HL-60/S4 treated with retinoic acid at 250 ng/mL for 4 days and 3 days (cell line): Measurements from ENCODE around the gene RARG.

Source experiments
- in situ Hi-C: fragments of 300-500 bp; cut with MboI; formaldehyde crosslinking; loops from 2 replicates; pipeline ENCODE4 v1.7.0; 2022; ENCODE audit warnings: low sequenced_read_pairs

The RARG gene

DNA sequence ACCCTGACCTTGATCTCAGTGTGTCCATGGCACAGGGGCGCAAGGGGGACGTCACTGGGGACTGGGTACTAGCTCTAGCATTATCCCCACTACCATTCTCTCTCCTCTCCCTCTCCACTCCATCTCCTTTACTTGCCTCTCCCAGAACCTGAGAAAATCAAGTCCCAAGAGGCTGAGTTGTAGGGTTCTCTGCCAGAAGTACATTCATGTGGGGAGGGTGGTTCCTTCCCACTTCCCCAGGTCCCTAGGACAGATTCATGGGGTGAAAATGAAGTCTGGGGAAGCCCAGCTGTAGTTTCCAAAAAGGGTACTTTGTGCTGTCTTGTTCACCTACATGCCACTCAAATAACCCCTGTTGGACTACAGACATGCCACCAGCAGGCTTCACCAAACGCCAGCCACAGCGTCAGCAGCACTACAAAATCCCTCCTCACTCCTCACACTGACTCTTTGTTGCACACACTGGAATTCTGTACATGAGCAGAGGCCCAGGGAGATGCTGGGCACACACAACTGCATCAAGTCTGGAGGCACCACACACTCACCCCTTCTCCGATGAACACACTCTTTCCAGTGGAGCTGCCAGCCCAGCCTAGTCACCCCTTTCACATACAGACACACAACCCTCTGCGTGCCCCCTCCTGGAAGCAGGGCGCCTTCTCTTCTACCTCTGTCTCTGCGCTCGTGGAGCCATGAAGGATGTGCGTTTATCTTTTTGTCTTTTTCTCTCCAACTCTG is 6.9 kb downstream of the RARG start:
- in situ Hi-C loops = no loop called here

DNA sequence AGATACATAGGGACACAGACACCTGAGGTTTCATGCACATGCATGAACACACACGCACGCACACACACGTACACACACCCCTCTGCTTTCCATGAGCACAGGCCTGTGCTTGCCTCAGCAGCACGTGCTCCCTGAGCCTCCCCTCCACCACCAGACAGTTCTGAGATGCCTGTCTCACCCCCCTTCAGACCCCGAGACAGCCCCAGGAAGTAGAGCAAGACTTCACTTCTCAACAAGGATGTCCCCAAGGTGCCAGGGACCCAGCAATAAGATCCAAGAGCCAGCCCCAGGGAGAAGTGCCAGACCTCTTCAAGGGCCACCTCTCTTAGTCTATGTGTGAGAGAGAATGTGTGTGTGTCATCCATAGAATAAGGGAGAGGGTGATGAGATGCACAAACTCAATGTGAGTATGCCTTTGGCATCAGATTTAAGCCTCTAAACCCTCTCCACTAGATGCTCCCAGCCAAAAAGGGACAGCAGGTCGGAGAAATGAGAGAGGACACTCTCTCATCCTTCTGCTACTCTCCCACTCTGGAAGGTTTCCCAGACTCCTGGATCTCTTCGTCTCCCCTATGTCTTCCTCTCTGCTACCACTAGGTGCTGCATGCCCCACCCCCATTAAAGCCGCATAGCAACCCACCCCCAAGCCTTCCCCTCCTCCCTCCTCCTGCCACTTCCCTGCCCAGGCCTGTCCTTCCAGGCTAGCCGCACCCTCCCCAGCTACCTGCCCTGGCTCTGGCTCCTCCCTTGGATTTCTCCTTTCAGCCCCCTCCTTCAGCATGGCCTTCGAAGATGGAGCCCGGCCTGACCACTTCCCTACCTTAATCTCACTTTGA is 7.7 kb downstream of the RARG start:
- in situ Hi-C loops = no loop called here

DNA sequence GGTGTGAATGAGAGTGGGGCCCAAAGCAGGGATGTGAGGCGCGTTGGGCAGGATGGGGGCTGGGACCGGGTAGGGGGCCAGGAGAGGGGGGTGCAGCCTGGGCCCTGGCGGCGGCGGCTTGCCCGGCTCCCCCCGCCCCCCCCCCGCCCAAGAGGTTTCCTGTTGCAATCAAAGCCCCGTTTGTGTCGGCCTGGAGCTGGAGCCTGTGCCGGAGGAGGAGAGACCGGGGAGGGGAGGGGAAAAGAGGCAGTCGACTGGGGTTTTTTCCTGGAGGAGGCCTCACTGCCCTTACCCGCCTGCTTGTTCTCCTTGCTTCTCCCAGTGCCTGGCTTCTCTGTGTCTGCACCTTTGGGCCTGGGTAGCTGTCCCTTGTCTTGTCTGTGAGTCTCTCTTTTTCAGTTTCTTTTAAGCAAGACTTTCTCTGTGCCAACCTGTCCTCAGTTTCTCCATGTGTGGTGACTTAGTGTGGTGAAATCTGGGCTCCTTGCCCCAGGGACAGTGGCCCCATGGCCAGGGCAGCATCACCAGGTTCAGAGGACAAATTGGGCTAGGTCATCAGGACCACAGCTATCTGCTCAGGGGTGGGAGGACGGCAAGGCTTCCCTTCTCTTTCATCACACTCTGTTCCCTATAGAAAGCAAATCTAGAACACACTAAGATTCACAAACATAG is 8.5 kb downstream of the RARG start:
- in situ Hi-C loops = no loop called here

DNA sequence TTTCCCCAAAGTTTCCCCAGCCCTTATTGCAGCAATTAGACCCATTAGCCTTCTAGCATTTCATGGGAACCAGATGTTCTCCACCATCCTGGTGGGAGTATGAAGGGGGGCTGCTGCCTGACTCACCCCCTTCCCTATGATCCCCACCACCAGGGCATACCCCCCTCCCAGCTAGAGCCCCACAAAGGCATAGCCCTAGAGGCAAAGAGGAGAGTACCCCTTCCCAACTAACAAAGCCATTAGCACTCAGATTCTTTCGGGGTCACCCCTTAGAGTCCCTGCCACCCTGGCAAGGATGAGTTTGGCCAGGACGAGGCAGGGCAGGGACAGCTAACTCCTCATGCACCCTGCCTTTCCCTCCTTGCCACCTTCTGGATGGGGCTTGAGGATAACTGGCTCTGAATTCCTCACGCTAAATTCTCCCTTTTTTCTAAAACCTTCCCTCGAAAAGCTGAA is 9.2 kb downstream of the RARG start:
- in situ Hi-C loops = no loop called here

DNA sequence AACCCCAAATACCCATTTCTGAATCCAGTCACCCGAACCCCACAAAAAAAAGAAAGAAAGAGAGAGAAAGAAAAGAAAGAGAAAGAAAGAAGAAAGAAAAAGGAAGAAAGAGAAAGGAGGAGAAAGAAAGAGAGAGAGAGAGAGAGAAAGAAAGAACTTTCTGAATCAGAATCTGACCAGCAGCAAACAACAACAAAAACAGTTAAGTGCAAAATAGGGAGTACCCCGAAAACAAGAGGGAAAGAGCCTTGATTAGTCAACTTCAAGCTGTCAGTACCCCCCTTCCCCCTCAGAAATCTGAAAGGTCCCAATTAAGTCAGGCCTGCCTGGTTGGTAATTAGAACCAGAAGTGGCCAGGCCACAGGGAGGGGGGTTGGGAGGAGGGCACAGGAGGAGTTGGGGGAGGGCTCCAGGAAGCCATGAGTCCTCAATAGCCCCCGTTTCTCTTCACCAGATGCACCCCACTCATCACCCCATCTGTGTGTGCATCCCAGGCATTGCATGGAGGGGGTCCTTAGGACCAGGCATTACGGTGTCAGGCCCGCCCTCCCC is 9.8 kb downstream of the RARG start:
- in situ Hi-C loops = no loop called here

DNA sequence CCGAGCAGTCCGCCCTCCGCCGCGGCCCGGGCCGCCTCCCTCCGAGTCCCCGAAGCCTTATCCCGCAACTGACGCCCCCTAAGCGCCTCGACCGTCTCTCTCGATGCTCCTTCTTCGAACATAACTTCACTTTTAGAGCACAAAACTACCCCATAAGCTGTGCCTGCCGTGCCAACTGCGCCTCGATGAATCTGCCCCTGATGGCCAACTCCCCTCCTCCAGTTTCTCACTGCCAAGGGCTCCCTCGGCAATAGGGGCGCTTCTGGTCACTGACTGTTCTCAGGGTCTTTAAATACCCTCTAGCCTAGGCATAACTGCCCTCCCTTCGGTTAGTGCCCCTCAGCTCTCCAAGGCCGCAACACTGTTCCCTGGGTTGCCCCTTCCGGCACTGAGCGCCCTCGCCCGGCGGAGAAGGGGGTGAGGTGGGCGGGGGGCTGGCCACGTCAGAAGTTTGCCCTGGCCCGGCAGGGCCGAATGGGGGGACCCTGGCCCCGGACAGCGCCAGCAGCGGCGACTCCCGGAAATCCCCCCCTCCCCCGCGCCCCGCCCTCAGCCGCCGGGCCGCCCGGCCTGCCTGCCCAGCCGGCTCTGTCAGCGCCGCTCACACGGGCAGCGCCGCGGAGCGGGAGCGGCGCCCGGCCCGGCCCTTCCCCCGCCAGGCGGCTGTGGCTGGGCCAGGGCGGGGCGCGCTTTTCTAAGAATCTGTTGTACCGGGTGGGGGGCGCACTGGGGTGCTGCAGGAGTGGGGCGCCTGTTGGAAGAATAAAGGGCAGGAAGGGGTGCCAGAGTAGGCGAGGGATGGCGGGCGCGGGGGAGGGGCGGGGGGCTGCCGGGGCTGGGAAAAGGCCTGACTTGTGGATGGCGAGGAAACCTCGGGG is 10.6 kb downstream of the RARG start:
- in situ Hi-C loops = no loop called here

DNA sequence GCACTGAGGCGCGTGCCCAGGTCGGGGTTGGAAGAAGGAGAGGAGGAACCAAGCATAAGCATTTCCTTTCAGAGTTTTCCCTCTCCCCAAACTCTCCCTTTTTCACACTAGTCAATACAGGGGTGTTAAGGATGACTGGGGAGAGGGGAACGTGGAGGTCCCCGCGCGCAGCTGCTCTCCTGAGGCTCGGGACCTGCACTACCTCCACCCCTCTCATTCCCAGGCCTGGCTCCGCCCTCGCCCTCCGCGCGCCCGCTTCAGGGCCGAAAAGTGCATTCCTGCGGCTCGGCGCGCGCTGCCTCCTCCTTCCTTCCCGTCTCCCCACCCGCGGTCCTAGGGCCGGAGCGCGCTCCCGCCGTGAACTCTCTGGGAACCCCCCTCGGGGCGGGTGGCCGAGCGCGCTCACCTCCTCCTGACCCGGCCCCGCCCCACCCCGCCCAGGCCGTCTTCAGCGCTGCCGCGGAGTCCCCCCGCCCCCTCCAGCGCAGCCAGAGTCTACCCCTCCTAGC is 11.3 kb downstream of the RARG start:
- in situ Hi-C loops = no loop called here

DNA sequence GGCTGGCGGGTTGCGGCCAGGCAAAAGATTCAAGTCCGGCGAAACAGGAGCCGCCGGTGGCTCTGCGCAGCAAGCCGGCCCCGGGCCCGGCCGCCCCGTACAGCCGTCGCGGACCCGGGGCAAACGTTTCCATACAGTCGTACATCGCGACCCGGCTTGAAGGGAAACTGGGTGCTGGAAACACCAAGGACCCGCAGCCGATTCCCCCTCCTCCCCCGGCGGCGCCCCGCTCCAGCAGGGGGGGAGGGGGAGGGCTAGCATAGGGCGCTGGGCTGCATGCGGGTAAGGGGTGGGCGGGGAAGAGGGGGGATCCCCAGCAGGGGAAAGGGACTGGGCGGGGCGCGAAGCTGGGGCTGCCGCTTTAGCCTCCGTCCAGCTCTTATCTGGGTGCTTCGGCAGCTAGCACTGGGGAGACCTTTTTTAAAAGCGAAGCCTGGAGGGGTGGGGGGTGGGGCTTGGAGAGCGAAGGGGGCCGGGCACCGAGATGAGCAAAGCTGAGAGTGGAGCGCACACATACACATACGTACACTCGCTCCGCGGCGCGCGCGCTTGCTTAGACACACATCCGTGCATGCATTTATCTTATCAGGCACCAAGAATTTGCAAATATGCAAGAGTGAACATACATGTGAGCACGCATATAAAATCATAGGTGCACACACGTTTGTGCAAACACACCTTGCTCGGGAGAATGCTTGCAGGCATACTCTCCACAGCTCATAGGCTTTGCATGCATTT is 11.9 kb downstream of the RARG start:
- in situ Hi-C loops = loop anchor here (10.0 kb wide), 1 partner anchor 65 kb away; no protein-coding TSS in a partner anchor

DNA sequence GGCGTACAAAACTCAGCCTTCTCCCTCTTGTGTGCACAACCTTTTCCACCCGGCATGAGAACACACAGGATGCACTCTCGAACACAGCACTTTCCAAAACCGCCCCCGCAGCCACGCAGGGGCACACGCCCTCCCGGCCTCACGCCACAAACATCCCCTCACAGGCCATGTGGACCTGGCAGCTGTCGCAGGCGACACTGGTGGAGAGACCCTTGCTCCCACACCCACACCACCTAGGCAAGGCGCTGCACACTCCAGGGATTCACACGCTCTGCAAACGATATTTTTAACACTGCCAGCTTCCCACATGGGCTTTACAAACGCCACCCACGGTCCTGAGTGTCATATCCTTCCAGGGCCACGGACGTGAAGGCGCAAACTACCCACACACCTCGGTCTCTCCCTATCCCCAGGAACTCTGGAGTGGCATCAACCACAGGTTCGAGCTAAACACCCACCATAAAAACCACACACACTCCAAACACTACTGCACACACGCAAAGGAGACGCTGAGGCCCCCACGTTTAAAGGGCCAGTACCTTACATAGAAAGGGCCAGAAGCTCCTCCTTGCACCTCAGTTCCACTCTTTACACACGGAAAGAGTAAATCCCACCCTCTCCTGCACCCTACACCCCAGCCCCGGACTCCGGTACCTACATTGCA is 12.6 kb downstream of the RARG start:
- in situ Hi-C loops = loop anchor here (10.0 kb wide), 1 partner anchor 65 kb away; no protein-coding TSS in a partner anchor

DNA sequence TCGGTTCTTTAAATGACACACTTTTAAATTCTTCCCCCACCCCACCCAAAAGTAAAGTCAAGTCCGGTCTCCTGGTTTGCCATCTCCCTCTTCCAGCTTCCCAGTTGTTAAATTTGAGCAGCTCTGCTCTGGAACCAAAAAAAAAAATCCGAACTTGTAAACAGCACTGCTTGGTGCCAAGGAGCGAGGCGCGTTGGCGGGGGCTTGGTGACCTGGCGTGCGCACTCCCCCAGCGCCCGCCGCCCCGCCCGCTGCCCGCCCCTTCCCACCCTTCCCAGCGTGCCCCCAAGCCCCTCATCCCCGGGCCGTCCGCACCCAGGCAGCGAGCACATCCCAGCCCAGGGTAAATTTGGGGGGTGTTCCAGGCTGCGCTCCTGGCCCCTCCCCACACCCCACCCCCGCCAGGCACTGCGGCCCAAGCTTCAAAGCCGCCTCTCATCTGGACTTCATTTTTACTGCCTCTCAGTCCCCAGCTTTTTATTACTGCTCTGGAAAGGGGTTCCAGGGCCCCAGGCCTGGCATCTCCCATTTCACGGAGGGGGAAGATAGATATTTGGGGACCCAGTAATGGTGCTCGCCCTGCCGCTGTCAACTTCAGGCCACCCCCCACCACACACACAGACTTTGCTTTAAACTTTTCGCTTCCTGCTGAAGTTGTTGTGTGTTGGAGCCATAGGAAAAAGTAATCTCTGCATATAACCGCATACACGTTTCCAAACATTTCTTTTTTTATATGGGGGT is 13.3 kb downstream of the RARG start:
- in situ Hi-C loops = loop anchor here (10.0 kb wide), 1 partner anchor 66 kb away; no protein-coding TSS in a partner anchor

DNA sequence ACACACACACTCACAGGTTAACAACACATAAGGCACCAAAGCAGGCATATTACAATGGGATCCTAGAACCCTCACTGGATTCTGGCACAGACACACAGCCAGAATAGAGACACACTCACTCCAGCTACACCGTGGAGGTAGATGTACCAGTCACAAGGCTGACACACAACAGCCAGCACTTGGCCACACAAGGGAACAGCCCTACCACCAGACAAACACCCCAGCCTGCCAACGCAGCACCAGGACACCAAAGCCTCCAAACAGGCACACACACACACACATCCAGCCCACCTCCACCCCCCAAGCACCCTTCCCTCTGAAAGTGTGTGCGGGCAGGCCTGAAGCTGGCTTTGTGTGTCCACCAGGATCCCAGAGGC is 14.1 kb downstream of the RARG start:
- in situ Hi-C loops = loop anchor here (10.0 kb wide), 1 partner anchor 67 kb away; no protein-coding TSS in a partner anchor

DNA sequence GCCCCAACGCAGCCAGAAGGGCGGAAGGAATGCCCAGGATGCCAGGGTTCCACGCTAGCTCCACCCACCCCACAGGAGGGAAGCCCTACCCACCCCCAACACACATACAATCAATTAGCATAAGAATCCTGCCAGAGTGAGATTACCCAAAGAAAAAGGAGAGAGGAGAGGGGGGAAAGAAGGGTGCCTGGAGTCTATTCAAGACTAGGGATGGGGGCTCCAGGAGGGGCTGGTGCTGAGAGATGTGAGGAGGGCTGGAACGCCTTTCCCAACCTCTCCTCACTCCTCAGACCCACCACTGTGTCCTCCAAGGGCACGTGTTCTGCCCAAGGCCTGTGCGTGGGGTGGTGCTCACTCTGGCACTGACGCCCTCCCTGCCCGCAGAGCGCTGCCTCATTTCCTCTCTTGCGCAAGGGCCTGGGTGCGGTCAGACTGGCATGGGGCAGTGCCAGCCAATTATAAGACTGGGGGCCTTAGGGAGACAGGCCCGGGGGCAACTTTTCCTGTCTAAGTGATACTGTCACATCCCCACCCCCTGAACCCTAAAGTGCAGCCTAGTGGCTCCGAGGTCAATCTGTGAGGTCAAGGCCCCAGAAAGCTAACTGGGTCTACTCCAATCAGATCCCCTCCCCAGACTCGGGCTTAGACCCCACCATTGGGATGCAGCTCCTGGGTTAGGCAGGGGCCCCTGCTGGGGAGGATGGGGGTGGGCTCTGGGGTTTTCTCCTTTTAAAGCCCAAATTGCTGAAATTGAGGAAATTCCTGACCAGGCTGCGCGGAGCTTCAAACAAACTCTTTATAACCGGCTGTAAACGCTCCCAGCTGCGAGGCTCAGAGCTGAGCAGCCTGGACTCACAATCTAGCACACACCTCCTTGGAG is 14.7 kb downstream of the RARG start:
- in situ Hi-C loops = loop anchor here (10.0 kb wide), 1 partner anchor 68 kb away; no protein-coding TSS in a partner anchor

DNA sequence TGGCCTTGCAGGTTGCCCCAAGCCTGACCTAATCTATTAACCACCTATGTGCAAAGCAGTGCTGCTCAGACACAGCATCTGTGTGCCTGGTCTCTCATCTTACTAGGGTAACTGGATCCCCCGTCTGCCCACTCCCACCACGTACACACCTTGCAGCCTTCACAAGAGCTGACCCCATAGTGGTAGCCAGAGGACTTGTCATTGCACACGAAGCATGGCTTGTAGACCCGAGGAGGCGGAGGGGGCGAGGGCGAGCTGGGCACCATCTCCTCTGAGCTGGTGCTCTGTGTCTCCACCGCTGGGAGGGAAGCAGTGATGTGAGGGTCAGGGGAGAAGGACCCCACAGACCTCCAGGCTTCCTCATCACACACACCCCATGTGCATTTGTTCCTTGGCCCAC is 16.5 kb downstream of the RARG start:
- in situ Hi-C loops = loop anchor here (10.0 kb wide), 1 partner anchor 69 kb away; no protein-coding TSS in a partner anchor

DNA sequence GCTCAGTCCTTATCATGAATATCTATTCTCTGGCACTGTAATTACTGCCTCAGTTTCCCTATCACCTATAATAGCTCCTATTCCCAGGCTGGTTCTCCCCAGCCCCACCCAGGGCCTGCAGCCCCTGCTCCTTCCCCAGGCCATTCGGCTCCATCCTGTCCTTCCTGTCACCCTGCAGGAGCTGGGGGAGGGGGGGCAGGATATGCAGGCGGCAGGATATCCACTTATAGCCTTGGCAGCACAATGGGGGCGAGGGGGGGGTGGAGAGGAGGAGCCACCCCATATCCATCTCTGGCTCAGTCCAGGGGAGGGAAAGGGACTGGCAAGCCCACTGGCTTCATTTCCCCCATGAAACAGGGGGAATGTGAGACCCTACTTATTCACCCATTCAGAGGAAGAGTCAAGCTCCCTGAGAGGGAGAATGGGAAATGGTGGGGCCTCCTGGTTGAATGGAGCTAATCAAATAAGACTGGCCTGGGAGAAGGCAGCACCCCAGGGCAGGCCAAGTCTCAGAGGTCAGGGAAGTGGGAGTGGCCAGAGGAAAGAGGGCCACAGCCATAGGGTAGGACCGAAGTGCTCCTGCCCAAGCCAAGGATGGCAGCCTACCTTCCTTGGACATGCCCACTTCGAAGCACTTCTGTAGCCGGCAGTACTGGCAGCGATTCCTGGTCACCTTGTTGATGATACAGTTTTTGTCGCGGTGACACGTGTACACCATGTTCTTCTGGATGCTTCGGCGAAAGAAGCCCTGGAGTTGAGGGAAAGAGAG is 17.1 kb downstream of the RARG start:
- in situ Hi-C loops = loop anchor here (10.0 kb wide), 1 partner anchor 70 kb away; no protein-coding TSS in a partner anchor

DNA sequence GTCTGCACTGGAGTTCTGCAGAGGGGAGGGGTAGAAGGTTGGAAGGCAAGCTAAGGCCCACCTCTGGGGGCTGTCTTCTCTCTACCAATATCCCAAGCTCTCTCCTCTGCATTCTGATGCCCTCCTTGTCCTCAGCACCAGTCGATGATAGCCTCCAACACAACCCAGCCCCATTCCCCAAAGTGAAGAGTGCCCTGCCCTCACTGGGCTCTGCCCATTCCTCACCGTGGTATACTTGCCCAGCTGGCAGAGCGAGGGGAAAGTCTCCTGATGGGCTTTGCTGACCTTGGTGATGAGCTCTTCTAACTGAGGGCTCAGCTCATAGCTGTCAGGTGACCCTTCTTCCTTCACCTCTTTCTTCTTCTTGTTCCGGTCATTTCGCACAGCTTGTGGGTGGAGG is 17.8 kb downstream of the RARG start:
- in situ Hi-C loops = loop anchor here (10.0 kb wide), 1 partner anchor 71 kb away; no protein-coding TSS in a partner anchor

DNA sequence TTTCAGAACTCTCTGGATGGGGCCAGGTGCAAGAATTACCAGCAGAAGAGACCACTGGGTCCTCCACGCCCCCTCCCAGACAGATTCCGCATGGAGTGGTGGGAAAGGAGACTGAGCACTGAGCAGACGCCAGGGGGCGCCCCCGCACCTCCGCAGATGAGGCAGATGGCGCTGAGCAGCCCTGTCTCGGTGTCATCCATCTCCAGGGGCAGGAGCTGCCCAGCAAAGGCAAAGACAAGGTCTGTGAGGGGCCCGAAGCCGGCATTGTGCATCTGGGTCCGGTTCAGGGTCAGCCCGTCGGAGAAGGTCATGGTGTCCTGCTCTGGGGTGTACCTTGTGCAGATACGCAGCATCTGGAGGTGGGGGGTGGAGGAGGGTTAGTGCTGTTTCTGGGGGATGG is 18.7 kb downstream of the RARG start:
- in situ Hi-C loops = loop anchor here (10.0 kb wide), 1 partner anchor 71 kb away; no protein-coding TSS in a partner anchor
